H9 (cell line): ENCODE data around the gene TP73. TPM values are rescaled to one million over a fixed set of nuclear protein-coding genes. Genes with fewer than 3 reads are reported as not detected.

Experiments
- DNase-seq: peaks from one replicate; pipeline ENCODE4 v3.0.0-alpha.2; 2017
- H2AFZ ChIP-seq: one replicate; pipeline ENCODE4 v1.6.1; 2013; ENCODE audit warnings: mild to moderate bottlenecking, low read length, control low read depth, moderate library complexity
- H2AK5ac ChIP-seq: 2 replicates; pipeline ENCODE4 v1.6.1; 2013; ENCODE audit warnings: low read length, control low read depth, mixed read lengths; ENCODE audit not compliant: insufficient read length
- H2BK120ac ChIP-seq: one replicate; pipeline ENCODE4 v1.6.1; 2013; ENCODE audit warnings: low read depth, mild to moderate bottlenecking, low read length, control low read depth, inconsistent platforms; ENCODE audit not compliant: poor library complexity, severe bottlenecking
- H2BK12ac ChIP-seq: 2 replicates; pipeline ENCODE4 v1.6.1; 2013; ENCODE audit warnings: low read length, control low read depth, mixed read lengths, low read depth; ENCODE audit not compliant: insufficient read length
- H2BK15ac ChIP-seq: 2 replicates; pipeline ENCODE4 v1.6.1; 2013; ENCODE audit warnings: low read depth, low read length, control low read depth
- H2BK20ac ChIP-seq: one replicate; pipeline ENCODE4 v1.6.1; 2013; ENCODE audit warnings: low read depth, mild to moderate bottlenecking, low read length, control low read depth, inconsistent platforms; ENCODE audit not compliant: poor library complexity, severe bottlenecking
- H2BK5ac ChIP-seq: 2 replicates; pipeline ENCODE4 v1.6.1; 2013; ENCODE audit warnings: low read length, control low read depth, mixed read lengths; ENCODE audit not compliant: insufficient read length
- H3K14ac ChIP-seq: 2 replicates; pipeline ENCODE4 v1.6.1; 2013; ENCODE audit warnings: low read length, control low read depth; ENCODE audit not compliant: insufficient read depth
- H3K18ac ChIP-seq: 2 replicates; pipeline ENCODE4 v1.6.1; 2013; ENCODE audit warnings: low read depth, mild to moderate bottlenecking, mixed read lengths, low read length, control low read depth; ENCODE audit not compliant: insufficient read length
- H3K23ac ChIP-seq: 2 replicates; pipeline ENCODE4 v1.6.1; 2013; ENCODE audit warnings: low read length, control low read depth, mixed read lengths, low read depth; ENCODE audit not compliant: insufficient read length
- H3K23me2 ChIP-seq: 2 replicates; pipeline ENCODE4 v1.6.1; 2013; ENCODE audit warnings: low read depth, mild to moderate bottlenecking, mixed read lengths, low read length, control low read depth; ENCODE audit not compliant: insufficient read length, poor library complexity, severe bottlenecking
- H3K27ac ChIP-seq: 2 replicates; pipeline ENCODE4 v1.5.1; 2013; ENCODE audit warnings: low read length, control low read depth, mixed read lengths, low read depth; ENCODE audit not compliant: insufficient read length
- H3K27me3 ChIP-seq: 2 replicates; pipeline ENCODE4 v1.6.1; 2013; ENCODE audit warnings: low read length, control low read depth, inconsistent platforms; ENCODE audit not compliant: insufficient read depth
- H3K4ac ChIP-seq: 2 replicates; pipeline ENCODE4 v1.6.1; 2013; ENCODE audit warnings: low read depth, mild to moderate bottlenecking, control low read depth, inconsistent platforms, low read length, moderate library complexity
- H3K4me1 ChIP-seq: 2 replicates; pipeline ENCODE4 v1.6.1; 2013; ENCODE audit warnings: low read length, control low read depth, inconsistent platforms; ENCODE audit not compliant: insufficient read depth
- H3K4me2 ChIP-seq: 2 replicates; pipeline ENCODE4 v1.6.1; 2013; ENCODE audit warnings: low read length, control low read depth, mixed read lengths; ENCODE audit not compliant: insufficient read length, insufficient read depth
- H3K56ac ChIP-seq: 2 replicates; pipeline ENCODE4 v1.6.1; 2013; ENCODE audit warnings: low read depth, mild to moderate bottlenecking, mixed read lengths, low read length, control low read depth; ENCODE audit not compliant: insufficient read length
- H3K79me1 ChIP-seq: 2 replicates; pipeline ENCODE4 v1.6.1; 2013; ENCODE audit warnings: low read depth, mild to moderate bottlenecking, moderate library complexity, low read length, control low read depth, inconsistent platforms; ENCODE audit not compliant: insufficient read depth, poor library complexity, severe bottlenecking
- H3K79me2 ChIP-seq: 2 replicates; pipeline ENCODE4 v1.6.1; 2013; ENCODE audit warnings: low read length, control low read depth, inconsistent platforms; ENCODE audit not compliant: insufficient read depth
- H3K9ac ChIP-seq: 2 replicates; pipeline ENCODE4 v1.6.1; 2013; ENCODE audit warnings: low read length, control low read depth, mixed read lengths; ENCODE audit not compliant: insufficient read length; ENCODE audit errors: extremely low read depth
- H3K9me3 ChIP-seq: one replicate; pipeline ENCODE4 v1.6.1; 2013; ENCODE audit warnings: low read depth, low read length, inconsistent platforms; ENCODE audit not compliant: control insufficient read depth
- H3T11ph ChIP-seq: one replicate; pipeline ENCODE4 v1.6.1; 2013; ENCODE audit warnings: mild to moderate bottlenecking, low read length, control low read depth, inconsistent platforms
- H4K20me1 ChIP-seq: one replicate; pipeline ENCODE4 v1.6.1; 2013; ENCODE audit not compliant: control insufficient read depth, insufficient read length, insufficient read depth
- H4K5ac ChIP-seq: 2 replicates; pipeline ENCODE4 v1.6.1; 2013; ENCODE audit warnings: low read depth, mild to moderate bottlenecking, mixed read lengths, low read length, control low read depth; ENCODE audit not compliant: insufficient read length
- H4K8ac ChIP-seq: replicated peaks from 2 replicates; pipeline ENCODE4 v1.6.1; 2013; ENCODE audit warnings: low read length, control low read depth, mixed read lengths, low read depth; ENCODE audit not compliant: insufficient read length
- H4K91ac ChIP-seq: 2 replicates; pipeline ENCODE4 v1.6.1; 2013; ENCODE audit warnings: low read depth, mild to moderate bottlenecking, moderate library complexity, mixed read lengths, low read length, control low read depth; ENCODE audit not compliant: insufficient read length
- H3K27ac Mint-ChIP-seq, 3 experiments: 2 replicates in 2 of 3; 3 replicates in 1 of 3; pipeline ENCODE4 v1.8.0; 2020 to 2021; ENCODE audit warnings: mixed read lengths in 3 of 3, mild to moderate bottlenecking in 1 of 3, moderate library complexity in 1 of 3
- H3K27me3 Mint-ChIP-seq: 2 replicates; pipeline ENCODE4 v1.8.0; 2021; ENCODE audit warnings: low read depth, mild to moderate bottlenecking, moderate library complexity, mixed read lengths
- H3K36me3 Mint-ChIP-seq, 3 experiments: 2 replicates in 2 of 3; 3 replicates in 1 of 3; pipeline ENCODE4 v1.8.0; 2020 to 2021; ENCODE audit warnings: low read depth in 3 of 3, mixed read lengths in 3 of 3; ENCODE audit not compliant: insufficient read depth in 1 of 3
- H3K4me1 Mint-ChIP-seq, 2 experiments: 2 replicates each; pipeline ENCODE4 v1.8.0; 2020; ENCODE audit warnings: mixed read lengths in 2 of 2
- H3K4me3 Mint-ChIP-seq, 2 experiments: 2 replicates in 1 of 2; 3 replicates in 1 of 2; pipeline ENCODE4 v1.8.0; 2020 to 2021; ENCODE audit warnings: mild to moderate bottlenecking in 2 of 2, mixed read lengths in 2 of 2, moderate library complexity in 1 of 2
- H3K9me3 Mint-ChIP-seq, 2 experiments: 2 replicates in 1 of 2; 3 replicates in 1 of 2; pipeline ENCODE4 v1.8.0; 2020; ENCODE audit warnings: mild to moderate bottlenecking in 2 of 2, mixed read lengths in 2 of 2, moderate library complexity in 1 of 2
- WGBS: extraction: QIAGEN DNeasy Blood & Tissue Kit; methylation state at CpG from one replicate; pipeline ENCODE4 v1.1.7; 2013; ENCODE audit warnings: missing lambda C conversion rate, low lambda C conversion rate, mixed read lengths; ENCODE audit not compliant: insufficient read length; ENCODE audit errors: extremely low coverage; 5-methylcytosine and 5-hydroxymethylcytosine counted together
- long read RNA-seq: library from polyadenylated mRNA; unstranded; transcript quantifications from one replicate; pipeline ENCODE4 v2.0.0, GENCODE V29; 2020
- total RNA-seq: library from RNA; stranded (reverse); gene quantifications from 2 replicates; pipeline ENCODE4 v1.2.1, GENCODE V29; 2021
- TF ChIP-seq, protein P1 (sequence below): fragments of 200-600 bp; sonication (generic); conservative IDR thresholded peaks from 3 replicates; pipeline ENCODE4 v1.8.0; 2021; ENCODE audit warnings: antibody characterized with exemption, mild to moderate bottlenecking

Gene TP73
- total RNA-seq, result 4.7 and 4.9 TPM in 2 replicates
- long read RNA-seq, partial matches to known transcripts, result 2 of 11 reads
- long read RNA-seq, other reads (novel, unspliced or antisense), result 9 of 11 reads

DNA sequence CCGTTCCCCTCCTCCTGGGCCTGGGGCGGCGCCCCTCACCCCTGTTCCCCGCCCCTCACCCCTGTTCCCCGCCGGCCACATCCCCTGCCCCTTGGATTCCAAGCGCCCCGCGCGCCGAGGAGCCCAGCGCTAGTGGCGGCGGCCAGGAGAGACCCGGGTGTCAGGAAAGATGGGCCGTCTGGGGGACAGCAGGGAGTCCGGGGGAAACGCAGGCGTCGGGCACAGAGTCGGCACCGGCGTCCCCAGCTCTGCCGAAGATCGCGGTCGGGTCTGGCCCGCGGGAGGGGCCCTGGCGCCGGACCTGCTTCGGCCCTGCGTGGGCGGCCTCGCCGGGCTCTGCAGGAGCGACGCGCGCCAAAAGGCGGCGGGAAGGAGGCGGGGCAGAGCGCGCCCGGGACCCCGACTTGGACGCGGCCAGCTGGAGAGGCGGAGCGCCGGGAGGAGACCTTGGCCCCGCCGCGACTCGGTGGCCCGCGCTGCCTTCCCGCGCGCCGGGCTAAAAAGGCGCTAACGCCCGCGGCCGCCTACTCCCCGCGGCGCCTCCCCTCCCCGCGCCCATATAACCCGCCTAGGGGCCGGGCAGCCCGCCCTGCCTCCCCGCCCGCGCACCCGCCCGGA, at the start of gene TP73:
Gene TP73, plus strand, starts transcription at position 587 of the 618 bp plus-strand sequence. CDS start 29,850 bp downstream, outside the sequence.
- Histone ChIP-seq H3K23ac (no peak within 1 kb of the TSS), H3K14ac (no peak within 1 kb of the TSS; the same call in 1 of the 2 replicates), H3K23me2 (peaks cover 28% of the 10 kb centered on the region), H3K9me3 (no peaks in the 10 kb centered on the region), H4K8ac (no peak within 1 kb of the TSS), H2BK15ac (no peak within 1 kb of the TSS), H3K79me2 (peaks cover 3% of the 10 kb centered on the region; the same call in 1 of the 2 replicates), H4K20me1 (no peaks in the 10 kb centered on the region), H3T11ph (no peak within 1 kb of the TSS), H3K4me2 (peak within 1 kb of the TSS; percentile 65), H3K27ac (no peak within 1 kb of the TSS), H3K9ac (no peak within 1 kb of the TSS), H2AFZ (no peak within 1 kb of the TSS), H4K91ac (no peak within 1 kb of the TSS), H2BK5ac (no peak within 1 kb of the TSS), H4K5ac (no peak within 1 kb of the TSS), H3K56ac (no peak within 1 kb of the TSS), H3K79me1 (no peaks in the 10 kb centered on the region), H3K27me3 (peaks cover 40% of the 10 kb centered on the region), H2BK120ac (no peak within 1 kb of the TSS), H2BK20ac (no peak within 1 kb of the TSS), H2AK5ac (no peak within 1 kb of the TSS), H3K4me1 (no peaks in the 10 kb centered on the region), H3K18ac (no peak within 1 kb of the TSS), H2BK12ac (no peak within 1 kb of the TSS), H3K4ac (no peak within 1 kb of the TSS)
- peaks cover 17 to 18% of the 10 kb centered on the region in 2 experiments for H3K4me1 Mint-ChIP-seq
- TF ChIP-seq, protein P1, sequence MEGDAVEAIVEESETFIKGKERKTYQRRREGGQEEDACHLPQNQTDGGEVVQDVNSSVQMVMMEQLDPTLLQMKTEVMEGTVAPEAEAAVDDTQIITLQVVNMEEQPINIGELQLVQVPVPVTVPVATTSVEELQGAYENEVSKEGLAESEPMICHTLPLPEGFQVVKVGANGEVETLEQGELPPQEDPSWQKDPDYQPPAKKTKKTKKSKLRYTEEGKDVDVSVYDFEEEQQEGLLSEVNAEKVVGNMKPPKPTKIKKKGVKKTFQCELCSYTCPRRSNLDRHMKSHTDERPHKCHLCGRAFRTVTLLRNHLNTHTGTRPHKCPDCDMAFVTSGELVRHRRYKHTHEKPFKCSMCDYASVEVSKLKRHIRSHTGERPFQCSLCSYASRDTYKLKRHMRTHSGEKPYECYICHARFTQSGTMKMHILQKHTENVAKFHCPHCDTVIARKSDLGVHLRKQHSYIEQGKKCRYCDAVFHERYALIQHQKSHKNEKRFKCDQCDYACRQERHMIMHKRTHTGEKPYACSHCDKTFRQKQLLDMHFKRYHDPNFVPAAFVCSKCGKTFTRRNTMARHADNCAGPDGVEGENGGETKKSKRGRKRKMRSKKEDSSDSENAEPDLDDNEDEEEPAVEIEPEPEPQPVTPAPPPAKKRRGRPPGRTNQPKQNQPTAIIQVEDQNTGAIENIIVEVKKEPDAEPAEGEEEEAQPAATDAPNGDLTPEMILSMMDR, result no peak
- H3K9me3 Mint-ChIP-seq, result peaks cover 0 to 2% of the 10 kb centered on the region in 2 experiments; a peak in 1 of 5 replicates
- H3K36me3 Mint-ChIP-seq, result peaks cover 0 to 6% (median 4%) of the 10 kb centered on the region in 3 experiments; a peak in 5 of 7 replicates
- no peak for DNase-seq
- peaks cover 67% of the 10 kb centered on the region for H3K27me3 Mint-ChIP-seq
- H3K4me3 Mint-ChIP-seq, result peak within 1 kb of the TSS; percentile 64 to 85
- no CpG with 5 or more reads among the region's 80 CpGs for WGBS
- H3K27ac Mint-ChIP-seq, result no peak within 1 kb of the TSS; a peak in 1 of 7 replicates
